Caco-2 (cell line): Measurements from ENCODE around the gene OSCP1. TPM values are rescaled to one million over a fixed set of nuclear protein-coding genes. Genes with fewer than 3 reads are reported as not detected.

Source experiments
- BruUV-seq: library from RNA; stranded (reverse); fragments of 400-500 nt; replicated peaks from 2 replicates; lab custom pipeline; 2021; lab: Mats Ljungman, UMichigan
- CTCF ChIA-PET: fragments of 300-600 bp; sonication (Branson Sonifier 250); formaldehyde crosslinking; loops from one replicate; lab custom pipeline; 2022; ENCODE audit warnings: antibody characterized with exemption; lab: Charles Lee
- POLR2A ChIA-PET: fragments of 300-600 bp; sonication (Branson Sonifier 250); formaldehyde crosslinking; loops from one replicate; lab custom pipeline; 2022; ENCODE audit warnings: antibody characterized with exemption; lab: Charles Lee
- DNase-seq, 2 experiments: peaks; one replicate each; pipeline versions ENCODE4 v3.0.0 to v3.0.0-alpha.2; 2020 to 2022
- H3K27me3 ChIP-seq: replicated peaks from 2 replicates; pipeline ENCODE4 v1.6.0; 2011; ENCODE audit warnings: low read length; ENCODE audit not compliant: control insufficient read depth, insufficient read depth
- H3K36me3 ChIP-seq: 2 replicates; pipeline ENCODE4 v1.5.1; 2011; ENCODE audit warnings: low read length; ENCODE audit not compliant: control insufficient read depth, insufficient read depth
- H3K4me1 ChIP-seq: fragments of 250-450 bp; sonication (Bioruptor Pico); 2 replicates; pipeline ENCODE4 v1.5.1; 2020; ENCODE audit warnings: mild to moderate bottlenecking
- H3K4me3 ChIP-seq: 2 replicates; pipeline ENCODE4 v1.5.1; 2011; ENCODE audit warnings: low read depth, mild to moderate bottlenecking, control low read depth, low read length
- H3K9me3 ChIP-seq: fragments of 250-450 bp; sonication (Bioruptor Pico); 2 replicates; pipeline ENCODE4 v1.5.1; 2020; ENCODE audit warnings: mild to moderate bottlenecking, moderate library complexity
- H3K27ac Mint-ChIP-seq: one replicate; pipeline ENCODE4 v1.8.0; 2022; ENCODE audit warnings: mixed read lengths; ENCODE audit not compliant: unreplicated experiment
- H3K27me3 Mint-ChIP-seq: one replicate; pipeline ENCODE4 v1.8.0; 2022; ENCODE audit warnings: mixed read lengths; ENCODE audit not compliant: insufficient read depth, unreplicated experiment
- H3K36me3 Mint-ChIP-seq: one replicate; pipeline ENCODE4 v1.8.0; 2022; ENCODE audit warnings: mild to moderate bottlenecking, mixed read lengths; ENCODE audit not compliant: insufficient read depth, unreplicated experiment
- H3K4me1 Mint-ChIP-seq: one replicate; pipeline ENCODE4 v1.8.0; 2022; ENCODE audit warnings: low read depth, mixed read lengths; ENCODE audit not compliant: unreplicated experiment
- H3K4me3 Mint-ChIP-seq: one replicate; pipeline ENCODE4 v1.8.0; 2022; ENCODE audit warnings: mild to moderate bottlenecking, moderate library complexity, mixed read lengths; ENCODE audit not compliant: unreplicated experiment
- H3K9me3 Mint-ChIP-seq: one replicate; pipeline ENCODE4 v1.8.0; 2022; ENCODE audit warnings: mixed read lengths; ENCODE audit not compliant: unreplicated experiment
- intact Hi-C: fragments of 100-400 bp; cut with micrococcal nuclease; formaldehyde crosslinking; loops from one replicate; pipeline ENCODE4 v1.10.0; 2022; ENCODE audit not compliant: unreplicated experiment
- total RNA-seq: library from RNA; stranded (reverse); gene quantifications from 2 replicates; pipeline ENCODE4 v1.2.3, GENCODE V29; 2022
- TF ChIP-seq, protein P1 (sequence below), 2 experiments: fragments of 200-600 bp in 1 of 2; IDR thresholded peaks; 1 replicate in 1 of 2; 2 replicates in 1 of 2; pipeline versions ENCODE4 v1.5.1 to v1.8.0; 2011 to 2022; ENCODE audit warnings: antibody characterized with exemption in 1 of 2, control low read depth in 1 of 2, inconsistent platforms in 1 of 2, low read depth in 1 of 2, low read length in 1 of 2, mild to moderate bottlenecking in 1 of 2, moderate library complexity in 1 of 2; ENCODE audit not compliant: insufficient read depth in 1 of 2, severe bottlenecking in 1 of 2, unreplicated experiment in 1 of 2

OSCP1 gene
- total RNA-seq, 1 experiment from 2014 or later: 0.91 TPM

- ChIA-PET CTCF (no interaction called here), POLR2A (no interaction called here)
- intact Hi-C loops: no loop called here
- H3K36me3 ChIP-seq: no peaks in the 10 kb centered on the region
- H3K9me3 ChIP-seq: no peaks in the 10 kb centered on the region
- no peak for DNase-seq
- no TSS peak for BruUV-seq
- TF ChIP-seq, protein P1, sequence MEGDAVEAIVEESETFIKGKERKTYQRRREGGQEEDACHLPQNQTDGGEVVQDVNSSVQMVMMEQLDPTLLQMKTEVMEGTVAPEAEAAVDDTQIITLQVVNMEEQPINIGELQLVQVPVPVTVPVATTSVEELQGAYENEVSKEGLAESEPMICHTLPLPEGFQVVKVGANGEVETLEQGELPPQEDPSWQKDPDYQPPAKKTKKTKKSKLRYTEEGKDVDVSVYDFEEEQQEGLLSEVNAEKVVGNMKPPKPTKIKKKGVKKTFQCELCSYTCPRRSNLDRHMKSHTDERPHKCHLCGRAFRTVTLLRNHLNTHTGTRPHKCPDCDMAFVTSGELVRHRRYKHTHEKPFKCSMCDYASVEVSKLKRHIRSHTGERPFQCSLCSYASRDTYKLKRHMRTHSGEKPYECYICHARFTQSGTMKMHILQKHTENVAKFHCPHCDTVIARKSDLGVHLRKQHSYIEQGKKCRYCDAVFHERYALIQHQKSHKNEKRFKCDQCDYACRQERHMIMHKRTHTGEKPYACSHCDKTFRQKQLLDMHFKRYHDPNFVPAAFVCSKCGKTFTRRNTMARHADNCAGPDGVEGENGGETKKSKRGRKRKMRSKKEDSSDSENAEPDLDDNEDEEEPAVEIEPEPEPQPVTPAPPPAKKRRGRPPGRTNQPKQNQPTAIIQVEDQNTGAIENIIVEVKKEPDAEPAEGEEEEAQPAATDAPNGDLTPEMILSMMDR (IDR thresholded peaks at IDR 0.05; ENCODE audit: insufficient read depth in 1 of 2, low read depth in 1 of 2, low read length in 1 of 2, severe bottlenecking in 1 of 2, unreplicated experiment in 1 of 2): no peak
- no peak overlapping the region for H3K27ac Mint-ChIP-seq
- H3K27me3 Mint-ChIP-seq: no peaks in the 10 kb centered on the region
- H3K4me1 ChIP-seq: no peaks in the 10 kb centered on the region
- no peaks in the 10 kb centered on the region for H3K9me3 Mint-ChIP-seq
- H3K27me3 ChIP-seq: no peaks in the 10 kb centered on the region
- H3K36me3 Mint-ChIP-seq: no peaks in the 10 kb centered on the region
- H3K4me3 ChIP-seq: no peak overlapping the region
- H3K4me3 Mint-ChIP-seq: no peak overlapping the region
- no peaks in the 10 kb centered on the region for H3K4me1 Mint-ChIP-seq
Observed at GRCh38 chr1:36475910-36476604, 25.8 kb upstream of the OSCP1 start.

GRCh38 chr1:36475341-36475740, 25.1 kb upstream of the OSCP1 start:
- Mint-ChIP-seq H3K4me3 (no peak overlapping the region), H3K9me3 (no peaks in the 10 kb centered on the region), H3K27me3 (no peaks in the 10 kb centered on the region), H3K36me3 (no peaks in the 10 kb centered on the region), H3K4me1 (no peaks in the 10 kb centered on the region), H3K27ac (no peak overlapping the region)
- TF ChIP-seq, protein P1 (IDR thresholded peaks at IDR 0.05; ENCODE audit: insufficient read depth in 1 of 2, low read depth in 1 of 2, low read length in 1 of 2, severe bottlenecking in 1 of 2, unreplicated experiment in 1 of 2): no peak
- H3K27me3 ChIP-seq: no peaks in the 10 kb centered on the region
- no peaks in the 10 kb centered on the region for H3K36me3 ChIP-seq
- ChIA-PET POLR2A (interaction anchor here (0.6 kb wide), 1 partner anchor 13 kb away, joined by 8 read pairs; no protein-coding TSS in a partner anchor), CTCF (interaction anchor here (0.6 kb wide), 1 partner anchor 347 kb away, joined by 5 read pairs; no protein-coding TSS in a partner anchor)
- BruUV-seq: no TSS peak
- DNase-seq: no peak
- H3K4me3 ChIP-seq: no peak overlapping the region
- H3K9me3 ChIP-seq: no peaks in the 10 kb centered on the region
- H3K4me1 ChIP-seq: no peaks in the 10 kb centered on the region
- intact Hi-C loops: no loop called here

DNA sequence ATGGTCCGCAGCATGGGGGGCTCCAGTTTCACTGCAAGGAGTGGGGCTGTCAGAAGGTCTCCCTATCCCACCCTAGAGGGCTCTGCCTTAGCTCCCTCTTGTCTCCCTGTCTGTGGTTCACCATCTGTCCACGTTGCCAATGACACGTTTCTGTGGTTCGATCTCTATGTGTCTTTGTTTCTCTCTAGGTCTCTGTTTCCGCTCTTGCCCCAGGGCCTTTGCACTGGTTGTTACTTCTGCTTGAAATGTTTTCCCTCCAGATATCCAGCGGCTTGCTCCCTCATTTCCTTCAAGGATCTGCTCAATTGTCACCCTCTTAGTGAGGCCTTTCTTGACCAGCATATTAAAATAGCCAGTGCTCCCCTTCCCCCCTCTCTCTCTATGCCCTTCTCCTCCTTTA, 22.4 kb upstream of the OSCP1 start:
- Mint-ChIP-seq H3K36me3 (no peaks in the 10 kb centered on the region), H3K27me3 (no peaks in the 10 kb centered on the region), H3K4me1 (no peaks in the 10 kb centered on the region), H3K4me3 (no peak overlapping the region), H3K27ac (no peak overlapping the region), H3K9me3 (no peaks in the 10 kb centered on the region)
- no TSS peak for BruUV-seq
- POLR2A ChIA-PET: no interaction called here
- Histone ChIP-seq H3K36me3 (no peaks in the 10 kb centered on the region), H3K4me3 (no peak overlapping the region), H3K4me1 (no peaks in the 10 kb centered on the region), H3K27me3 (no peaks in the 10 kb centered on the region), H3K9me3 (no peaks in the 10 kb centered on the region)
- no peak for DNase-seq
- TF ChIP-seq, protein P1 (IDR thresholded peaks at IDR 0.05; ENCODE audit: insufficient read depth in 1 of 2, low read depth in 1 of 2, low read length in 1 of 2, severe bottlenecking in 1 of 2, unreplicated experiment in 1 of 2): no peak
- CTCF ChIA-PET: no interaction called here
- intact Hi-C loops: no loop called here
